ENCODE measurements around the gene RNF220.

GRCh38 chr1:44620072-44620471, 215.0 kb downstream of the RNF220 start:
- TF ChIP-seq CTCF (IDR thresholded peaks at IDR 0.05; ENCODE audit: insufficient read depth, low read depth, low read length) (no peak), EZH2 (IDR thresholded peaks at IDR 0.05; ENCODE audit: insufficient read depth, low read length) (no peak)

Data from astrocyte (in vitro differentiated cells and primary cell).